Stimulated activated CD4-positive, alpha-beta T cell treated with anti-CD3 and anti-CD28 coated beads, Interleukin-12 subunit alpha, Interleukin-12 subunit beta, amount 100 ng/mL, for 24 hours (primary cell): ENCODE data around the gene REEP3.

Experiments used
- DNase-seq, 2 experiments: peaks; one replicate each; pipeline ENCODE4 v3.0.0-alpha.2; 2020; ENCODE audit warnings: low read depth in 2 of 2

REEP3 gene

DNA sequence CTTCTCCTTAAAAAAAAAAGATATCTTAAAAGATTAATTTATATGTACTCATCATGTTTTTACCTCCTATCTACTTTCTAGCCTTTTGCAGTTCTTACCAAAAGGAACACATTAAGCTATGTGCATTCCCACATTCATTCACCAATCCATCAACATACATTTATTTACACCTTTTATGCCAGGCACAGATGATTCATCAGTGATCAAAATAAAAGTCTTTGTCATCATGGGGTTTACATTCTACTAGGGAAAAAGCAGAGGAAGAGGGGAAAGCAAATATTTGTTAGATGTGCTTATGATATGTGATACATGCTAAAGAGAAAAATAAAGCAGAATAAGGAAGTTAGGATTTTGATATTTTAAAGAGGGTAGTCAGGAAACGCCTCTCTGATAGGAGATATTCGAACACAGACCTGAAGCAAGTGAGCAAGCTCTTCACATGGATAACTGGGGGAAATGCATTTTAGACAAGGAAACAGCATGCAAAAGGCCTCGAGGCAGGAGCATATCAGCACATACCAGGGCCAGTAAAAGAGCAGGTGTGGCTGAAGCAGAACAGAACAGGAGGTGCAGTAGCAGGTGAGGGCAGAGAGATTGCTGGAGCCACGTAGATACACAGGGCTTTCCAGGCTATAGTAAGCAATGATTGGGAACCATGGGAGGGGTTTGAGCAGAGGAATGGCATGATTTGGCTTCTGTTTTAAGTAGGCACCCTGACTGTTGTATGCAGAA is 67.4 kb downstream of the REEP3 start:
- DNase-seq, result no peak

DNA sequence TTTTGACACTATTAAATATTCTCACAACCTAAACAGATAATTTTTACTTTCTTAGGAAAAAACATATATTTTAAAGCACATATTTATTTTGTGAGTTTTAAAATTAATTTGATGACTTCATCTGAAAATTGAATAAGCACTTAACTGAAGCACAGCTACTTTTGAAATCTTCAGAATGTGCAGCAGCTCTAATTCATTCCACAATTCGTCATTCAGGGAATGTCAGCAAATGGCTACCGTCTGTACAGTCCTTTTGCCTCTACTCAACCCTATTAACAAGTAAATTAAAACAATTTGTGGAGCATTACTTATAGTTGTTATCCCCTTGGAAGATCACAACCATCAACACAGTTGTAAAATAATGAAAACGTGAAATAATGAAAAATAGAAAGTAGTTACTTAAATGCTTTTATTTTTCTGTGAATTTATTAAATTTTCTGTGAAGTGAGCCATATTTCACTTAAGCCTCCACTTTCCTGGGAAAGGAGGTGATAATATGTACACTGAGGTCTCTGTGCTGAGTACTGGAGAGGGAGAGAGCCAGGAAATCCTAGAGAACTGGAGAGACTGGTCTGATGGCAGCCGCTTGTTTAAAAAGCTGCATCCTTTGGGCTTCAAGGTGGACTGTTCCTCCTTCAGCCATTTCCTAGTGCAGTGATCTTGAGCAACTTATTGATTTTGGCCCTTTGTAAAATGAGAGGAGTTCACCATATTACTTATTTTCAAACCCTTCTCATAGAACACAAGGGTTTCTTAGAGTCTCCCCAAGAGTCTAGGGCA is 70.6 kb downstream of the REEP3 start:
- no peak for DNase-seq

DNA sequence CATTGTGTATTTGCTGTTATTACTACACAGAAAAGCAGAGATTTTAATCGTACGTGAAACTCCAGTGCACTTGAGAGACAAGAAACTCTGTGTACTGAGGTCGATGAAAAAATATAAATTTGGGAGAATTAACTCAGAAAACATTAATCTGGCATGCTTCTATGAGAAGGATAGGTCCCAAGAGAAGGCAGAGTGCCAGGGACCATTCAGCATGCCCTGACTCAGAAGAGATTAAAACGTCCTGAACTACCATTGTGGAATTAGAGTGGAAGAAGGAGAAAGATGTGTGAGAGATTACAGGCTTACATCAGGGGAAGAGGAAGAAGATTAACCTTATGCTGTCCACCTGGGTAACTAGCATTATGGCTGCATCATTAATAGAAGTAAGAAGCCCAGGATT is 72.4 kb downstream of the REEP3 start:
- no peak for DNase-seq

DNA sequence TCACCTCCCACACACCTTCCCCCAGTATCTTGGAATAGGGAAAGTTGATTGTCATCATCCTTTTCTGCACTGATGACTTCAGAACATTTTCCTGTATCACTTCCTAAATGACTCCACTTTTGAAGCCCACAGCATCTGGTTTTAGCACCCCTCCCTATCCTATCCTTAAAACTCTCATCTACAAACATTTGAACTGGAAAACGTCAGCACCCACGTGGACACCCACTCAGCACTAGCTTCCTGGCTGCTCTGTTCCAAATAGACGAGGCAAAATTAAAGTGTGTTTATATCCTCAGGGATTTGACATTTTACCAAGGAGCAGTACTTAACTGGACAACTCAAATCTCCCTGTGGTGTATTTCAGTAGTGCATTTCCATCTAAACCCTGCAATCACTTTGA is 73.9 kb downstream of the REEP3 start:
- DNase-seq, result no peak

DNA sequence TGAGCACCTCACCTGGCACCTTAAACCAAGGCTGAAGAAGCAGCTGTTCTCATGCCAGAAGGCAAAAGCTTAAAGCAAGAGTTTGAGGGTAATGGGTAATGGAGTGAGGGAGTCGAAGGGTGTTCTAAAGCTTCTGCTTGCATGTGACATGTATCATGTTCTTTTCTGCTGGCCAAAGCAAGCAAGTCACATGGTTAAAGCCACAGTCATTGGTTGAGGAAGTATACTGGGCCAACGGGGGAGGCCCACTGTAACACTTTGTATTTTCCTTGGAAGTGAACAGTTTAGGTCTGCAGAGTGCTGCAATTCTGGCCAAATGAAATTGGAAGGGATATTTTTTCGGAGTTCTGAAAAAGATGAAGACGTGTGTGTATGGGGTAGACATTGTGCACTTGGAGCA is 75.7 kb downstream of the REEP3 start:
- DNase-seq, result no peak

DNA sequence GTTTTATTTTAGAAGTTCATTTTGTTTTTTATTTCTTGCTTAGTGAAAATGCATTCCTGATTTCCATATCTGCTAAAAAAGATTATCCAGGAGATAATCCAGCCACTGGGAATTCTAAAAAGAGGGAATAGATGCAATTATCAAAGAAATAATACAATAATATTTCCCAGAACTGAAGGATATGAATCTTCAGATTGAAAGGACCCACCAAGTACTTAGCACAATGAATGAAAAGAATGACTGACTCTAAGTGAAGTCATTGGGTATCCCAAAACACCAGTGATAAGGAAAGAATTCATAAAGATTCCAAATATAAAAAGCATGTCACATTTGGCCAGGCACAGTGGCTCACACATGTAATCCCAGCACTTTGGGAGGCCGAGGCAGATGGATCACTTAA is 79.3 kb downstream of the REEP3 start:
- DNase-seq, result no peak

DNA sequence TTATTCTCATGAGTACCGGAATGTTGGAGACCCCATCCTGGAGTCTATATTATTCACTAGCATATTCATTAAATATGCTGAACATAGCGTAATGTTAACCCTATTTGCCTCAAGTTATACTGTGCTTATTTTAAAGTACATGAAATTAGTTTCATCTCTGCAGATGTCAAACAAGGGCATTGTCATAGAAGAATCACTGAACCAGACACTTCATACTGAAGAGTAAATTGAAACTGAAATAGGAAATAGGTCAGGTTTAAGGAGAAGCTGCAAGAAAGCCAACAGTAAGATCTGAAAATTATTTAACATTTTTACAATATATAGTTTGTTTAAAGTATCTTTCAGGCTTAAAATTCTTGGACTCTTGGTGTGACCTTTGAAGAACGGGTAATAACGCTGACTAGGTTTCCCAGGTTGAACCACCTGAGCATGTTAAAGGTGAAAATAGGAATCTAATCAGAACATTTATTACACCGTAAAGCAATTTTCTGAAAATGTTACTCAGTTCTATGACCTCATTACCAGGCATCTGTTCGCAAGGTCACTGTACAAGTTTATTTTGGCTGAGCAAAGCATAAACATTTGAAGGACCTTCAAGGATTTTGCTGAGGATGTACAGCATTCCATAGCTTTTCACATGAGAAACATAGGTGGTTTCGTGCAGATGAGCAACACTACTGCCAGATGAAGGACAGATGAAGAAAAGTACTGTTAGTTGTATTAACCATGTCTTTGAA is 82.7 kb downstream of the REEP3 start:
- no peak for DNase-seq

DNA sequence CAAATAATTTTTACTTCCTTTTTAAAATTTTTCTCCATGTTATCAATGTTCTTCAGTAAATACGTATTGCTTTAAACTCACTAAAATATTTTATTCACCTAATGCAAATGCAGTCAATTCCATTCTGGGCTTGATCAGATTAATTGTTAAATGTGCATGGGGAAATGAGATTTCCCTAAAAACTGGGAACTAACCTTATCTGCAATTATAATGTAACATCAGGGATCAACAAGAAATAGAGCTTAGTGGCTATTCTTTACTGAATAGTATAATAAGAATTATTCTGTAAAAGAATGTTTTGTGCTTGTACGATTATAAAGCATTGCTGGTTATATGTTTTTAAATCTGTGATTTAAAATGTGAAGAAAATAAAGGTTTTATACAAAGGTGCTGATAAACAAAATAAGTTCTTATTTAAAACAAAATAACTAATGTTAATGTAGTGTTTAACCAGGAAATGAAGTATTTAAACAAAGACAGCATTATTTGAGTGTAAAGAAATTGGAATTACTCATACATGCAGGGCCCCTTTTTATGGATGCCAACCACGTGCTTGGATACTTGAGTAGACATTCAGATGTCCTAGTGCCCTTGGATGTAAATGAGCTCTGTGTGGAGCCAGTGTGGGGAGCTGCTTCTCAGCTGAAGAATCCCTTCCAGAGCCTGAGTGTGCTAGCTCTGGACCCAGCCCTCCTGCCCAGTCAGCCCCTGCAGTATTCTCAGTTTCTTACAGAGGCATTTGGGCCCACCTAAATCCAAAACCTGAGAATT is 84.2 kb downstream of the REEP3 start:
- DNase-seq, result no peak

DNA sequence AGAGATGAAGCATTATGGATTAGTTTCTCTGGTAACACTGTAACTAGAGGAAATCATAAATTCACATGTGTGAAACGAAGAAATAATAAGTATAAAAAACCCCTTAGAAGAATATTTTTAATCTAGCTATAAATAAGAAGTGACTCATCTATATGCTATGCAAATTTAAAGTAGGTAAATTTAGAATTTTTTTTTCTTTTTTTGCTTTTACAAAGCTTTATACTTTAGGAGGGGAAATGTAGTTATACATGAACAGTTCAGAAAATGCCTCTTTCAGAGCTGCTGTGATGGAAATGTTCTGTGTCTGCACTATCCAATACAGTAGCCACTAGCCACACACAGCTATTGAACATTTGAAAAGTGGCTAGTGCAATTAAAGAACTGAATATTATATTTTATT is 87.3 kb downstream of the REEP3 start:
- no peak for DNase-seq

DNA sequence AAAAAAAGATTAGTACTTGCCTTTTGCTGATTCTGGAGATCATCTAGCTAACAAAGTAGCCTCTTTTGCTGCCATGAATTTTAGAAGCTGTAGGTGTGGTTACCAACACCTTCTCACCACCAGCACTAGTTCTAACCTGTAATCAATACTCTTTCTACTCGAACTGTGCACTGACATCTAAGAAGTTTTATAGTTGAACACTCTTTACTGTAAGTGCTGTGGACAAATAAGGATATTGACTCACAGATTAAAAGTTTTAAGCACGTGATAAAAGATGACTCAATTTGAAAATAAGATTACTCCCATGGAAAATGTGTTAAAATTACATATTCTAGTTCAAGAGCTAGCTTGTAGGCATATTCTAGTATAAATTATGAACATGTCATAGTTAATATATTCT is 89.9 kb downstream of the REEP3 start:
- DNase-seq, result no peak

DNA sequence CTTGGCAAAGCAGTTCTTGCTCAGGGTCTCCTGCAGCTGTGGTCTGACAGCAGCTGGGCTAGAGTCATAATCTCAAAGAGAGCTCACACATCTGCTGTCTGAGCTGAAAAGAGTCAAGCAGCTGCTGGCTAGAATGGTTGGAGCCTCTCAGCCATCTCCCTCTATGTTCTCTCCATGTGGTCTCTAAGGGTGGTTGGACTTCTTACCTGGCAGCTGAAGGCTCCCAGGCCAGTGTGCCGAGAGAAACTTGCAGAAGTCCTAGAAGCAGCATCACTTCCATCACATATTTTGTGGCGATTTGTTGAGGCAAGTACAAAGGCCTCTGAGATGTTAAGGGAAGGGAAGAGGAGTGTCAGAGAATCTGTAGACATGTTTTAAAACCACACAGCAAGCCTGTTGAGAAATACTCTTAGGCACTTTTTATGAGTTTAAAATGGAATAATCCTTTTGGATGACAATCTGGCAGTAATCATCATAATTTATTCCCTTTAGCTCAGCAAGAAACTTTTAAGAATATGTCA is 93.2 kb downstream of the REEP3 start:
- DNase-seq, result no peak

DNA sequence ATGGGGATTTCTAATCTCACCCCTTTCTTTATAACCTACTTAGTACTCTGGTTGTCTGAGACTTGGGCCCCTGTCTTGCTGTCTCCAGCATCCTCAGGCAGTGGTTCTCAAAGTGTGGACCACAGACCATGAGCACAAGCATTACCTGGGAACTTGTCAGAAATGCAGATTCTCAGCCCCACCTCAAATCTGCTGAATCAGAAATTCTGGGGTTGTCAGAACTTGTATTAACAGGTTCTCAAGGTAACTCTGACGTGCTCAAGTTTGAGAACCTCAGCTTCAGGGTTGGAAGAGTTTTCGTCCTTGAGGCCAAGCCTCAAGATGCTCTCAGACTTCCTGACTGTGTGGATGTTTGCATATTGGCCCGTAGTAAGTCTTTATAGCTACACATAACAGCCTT is 97.4 kb downstream of the REEP3 start:
- no peak for DNase-seq

DNA sequence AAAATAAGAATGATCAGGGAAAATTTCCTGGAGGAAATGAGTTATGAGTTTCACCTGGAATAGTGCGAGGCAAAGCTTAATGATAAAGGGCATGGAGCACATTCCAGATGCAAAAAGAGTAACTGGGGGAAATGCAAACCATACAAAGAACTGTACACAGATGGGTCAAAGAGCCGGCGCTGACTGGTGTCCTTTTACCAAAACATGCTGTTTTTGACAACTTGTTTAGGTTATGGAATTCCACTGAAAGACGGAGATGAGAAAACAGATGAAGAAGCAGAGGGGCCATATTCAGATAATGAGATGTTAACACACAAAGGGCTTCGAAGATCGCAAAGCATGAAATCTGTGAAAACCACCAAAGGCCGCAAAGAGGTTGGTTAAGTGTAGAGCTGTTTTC is 98.2 kb downstream of the REEP3 start:
- no peak for DNase-seq

DNA sequence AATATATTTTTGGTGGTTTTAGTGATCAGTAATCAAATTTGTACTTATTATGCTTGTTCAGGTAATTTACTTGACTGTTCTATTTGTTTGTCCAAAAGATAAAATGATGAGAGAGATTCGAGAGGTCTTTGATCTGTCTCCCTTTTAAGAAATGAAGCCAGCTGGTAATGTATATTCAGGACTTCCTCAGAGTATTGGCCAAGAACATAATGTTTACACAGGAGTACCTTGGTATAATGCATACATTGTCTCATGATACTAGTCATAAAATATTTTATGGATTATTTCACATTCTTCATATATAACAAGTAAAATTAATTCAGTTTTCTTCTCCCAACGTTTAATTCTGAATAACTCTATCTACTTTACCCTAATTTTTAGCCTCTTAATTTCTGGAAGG is 100.9 kb downstream of the REEP3 start:
- DNase-seq, result no peak

DNA sequence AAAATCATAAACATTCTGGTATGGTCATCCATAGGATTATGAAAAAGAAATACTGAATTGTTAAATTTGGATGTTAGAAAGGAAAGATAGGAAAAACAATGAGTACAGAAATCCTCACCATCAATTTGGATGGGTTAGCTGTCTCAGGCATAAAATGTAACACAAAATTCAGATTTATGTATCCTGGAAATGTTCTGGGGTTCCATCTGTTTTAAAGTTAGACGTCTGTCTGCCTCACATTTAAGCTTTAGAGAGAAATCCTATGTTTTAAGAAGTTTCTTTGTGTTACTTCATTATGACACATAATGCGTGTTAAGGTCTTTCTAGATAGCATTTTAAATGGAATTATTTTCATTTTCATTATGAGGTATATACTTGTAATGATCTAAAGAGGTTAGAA is 103.5 kb downstream of the REEP3 start:
- no peak for DNase-seq

DNA sequence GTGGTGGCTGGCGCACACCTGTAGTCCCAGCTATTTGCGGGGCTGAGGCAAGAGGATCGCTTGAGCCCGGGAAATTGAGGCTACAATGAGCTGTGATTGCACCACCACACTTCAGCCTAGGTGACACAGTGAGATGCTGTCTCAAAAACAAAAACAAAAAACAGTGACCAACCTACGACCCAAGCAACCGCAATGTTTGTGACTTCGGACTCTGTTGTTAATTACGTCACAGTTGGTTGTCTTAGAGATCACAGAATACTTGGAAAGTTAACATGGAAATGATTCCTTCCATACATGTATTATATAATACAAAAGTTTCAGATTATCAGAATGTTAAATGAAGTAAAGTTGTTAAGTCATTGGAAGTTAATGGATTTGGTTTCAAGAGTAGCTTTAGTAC is 106.2 kb downstream of the REEP3 start:
- DNase-seq, result no peak

DNA sequence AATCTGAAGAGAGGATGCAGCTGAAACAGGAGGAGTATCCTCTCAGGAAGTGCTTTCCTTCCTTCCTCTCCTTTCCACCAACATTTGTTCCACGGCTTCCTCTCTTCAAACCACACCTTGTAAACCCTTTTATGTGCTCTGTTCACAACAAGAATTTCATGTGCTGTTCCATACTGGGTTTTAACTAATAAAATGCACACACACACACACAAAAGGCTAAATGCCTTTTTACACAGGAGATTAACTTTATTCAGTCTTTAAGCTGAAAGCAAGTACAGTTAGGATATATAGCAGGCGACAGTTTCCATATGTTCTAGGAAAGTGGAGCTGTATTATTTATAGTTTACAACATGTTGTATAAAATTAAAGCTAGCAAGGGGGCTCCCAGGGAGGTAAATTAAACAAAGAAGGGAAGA is 106.7 kb downstream of the REEP3 start:
- DNase-seq, result no peak

DNA sequence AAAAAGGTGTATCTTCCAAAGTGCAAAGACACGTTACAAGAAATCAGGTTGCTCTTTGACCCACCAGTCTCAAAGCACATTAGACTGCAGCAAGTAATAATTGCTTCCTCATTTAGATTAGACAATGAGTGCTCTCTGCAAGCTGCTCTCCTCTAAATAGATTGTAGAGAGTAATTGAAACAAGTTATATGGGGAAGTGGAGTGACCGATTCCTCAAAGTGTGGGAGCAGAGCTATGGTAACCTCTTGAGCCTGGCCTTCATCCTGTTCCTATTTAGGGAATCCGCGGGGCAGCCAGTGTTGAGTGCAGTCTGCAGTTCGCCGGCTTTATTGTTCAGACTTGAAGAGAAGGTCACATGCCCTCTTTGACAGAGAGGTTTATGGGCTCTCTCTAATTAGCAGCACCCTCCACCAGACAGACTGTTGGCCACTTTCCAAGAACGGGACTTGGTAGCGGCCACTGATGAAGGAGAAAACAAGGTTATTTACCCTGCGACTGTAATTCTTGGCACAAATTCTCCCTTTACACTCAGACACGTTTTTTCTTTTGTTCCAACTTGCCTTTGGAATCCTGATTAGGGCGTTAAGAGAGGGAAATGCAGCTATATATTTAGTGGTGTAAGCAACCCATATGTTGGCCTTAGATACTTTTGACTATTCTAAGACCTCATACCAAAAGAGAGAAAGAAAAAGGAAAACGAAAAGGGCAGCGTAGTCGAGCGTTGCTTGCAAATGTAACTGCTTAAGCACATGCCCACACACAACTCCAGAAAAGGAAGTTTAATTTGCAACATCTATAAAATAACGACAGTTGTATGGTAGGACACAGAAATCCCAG is 107.5 kb downstream of the REEP3 start:
- no peak for DNase-seq

DNA sequence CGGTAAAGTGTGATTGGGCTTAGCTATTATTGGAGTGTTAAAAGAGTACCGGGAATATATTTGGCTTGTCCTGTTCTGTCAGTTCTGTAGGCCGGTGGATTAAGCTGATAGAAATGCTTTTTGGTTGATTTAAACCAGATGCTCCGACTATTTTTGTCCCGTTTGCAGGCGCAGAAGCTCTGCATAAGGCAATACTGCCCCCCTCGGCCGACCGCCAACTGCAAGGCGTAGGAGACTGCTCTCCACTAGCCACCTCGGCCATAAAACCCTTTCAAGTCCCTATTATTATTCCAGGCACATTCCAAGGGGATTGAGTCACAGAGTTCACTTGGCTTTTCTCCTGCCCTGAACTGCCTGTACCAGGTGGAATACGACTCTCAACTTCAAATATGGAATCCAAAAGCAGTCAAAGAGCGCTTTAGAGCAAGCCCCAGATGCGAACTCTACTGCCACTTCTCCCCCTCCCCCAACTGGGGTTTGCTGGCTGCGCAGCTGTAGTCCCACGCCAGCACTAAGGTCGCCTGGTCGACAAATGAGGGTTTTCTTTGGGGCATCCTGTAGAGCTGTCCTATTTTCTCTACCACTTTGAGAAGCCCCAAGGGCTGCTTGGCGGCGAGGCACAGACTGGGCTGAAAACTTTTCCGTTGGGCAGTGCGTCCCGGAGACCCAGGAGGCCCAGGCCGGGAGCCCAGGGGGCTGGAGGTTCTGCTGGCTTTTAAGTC is 108.3 kb downstream of the REEP3 start:
- peak; percentile 58 to 78 for DNase-seq
